Measurements from ENCODE around the gene ZNF341. TPM values are rescaled to one million over a fixed set of nuclear protein-coding genes. Genes with fewer than 3 reads are reported as not detected.

Gene ZNF341
- total RNA-seq, 1 donor from 2014 or later: 3.3 TPM

DNA sequence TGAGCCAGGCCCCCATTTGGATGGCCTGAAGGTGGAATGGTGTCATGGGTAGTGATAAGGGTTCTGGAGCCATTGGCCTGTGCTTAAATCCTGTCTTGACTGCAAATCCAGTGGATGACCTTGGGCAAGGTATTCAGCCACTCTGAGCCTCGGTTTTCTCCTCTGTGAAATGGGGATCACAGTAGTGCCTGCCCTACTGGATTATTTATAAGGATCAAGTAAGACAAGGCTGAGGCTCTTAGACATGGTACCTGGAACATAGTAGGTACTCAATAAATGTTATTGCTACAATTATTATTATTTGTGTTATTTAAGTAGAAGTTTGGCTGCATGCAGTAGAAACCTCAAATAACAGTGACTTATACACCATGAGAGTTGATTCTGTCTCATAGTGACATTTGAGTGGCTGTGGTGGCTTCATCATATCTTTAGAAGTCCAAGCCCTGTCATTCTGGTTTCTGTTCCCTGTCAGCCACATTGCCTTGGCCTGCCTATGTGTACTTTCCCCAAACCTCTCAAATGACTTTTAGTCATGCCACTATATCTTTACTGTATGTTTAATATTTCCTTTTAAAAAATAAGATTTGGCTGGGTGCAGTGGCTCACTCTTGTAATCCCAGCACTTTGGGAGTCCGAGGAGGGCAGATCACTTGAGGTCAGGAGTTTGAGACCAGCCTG lies 41.8 kb downstream of the ZNF341 start:
- no peaks in the 10 kb centered on the region for H3K9me3 Mint-ChIP-seq (ENCODE audit: unreplicated experiment)
- no peak overlapping the region for H3K27ac Mint-ChIP-seq (ENCODE audit: unreplicated experiment)
- H3K27me3 Mint-ChIP-seq (ENCODE audit: unreplicated experiment): peaks cover 2% of the 10 kb centered on the region
- H3K4me3 Mint-ChIP-seq (ENCODE audit: unreplicated experiment): no peak overlapping the region
- no peak for DNase-seq
- peaks cover 5% of the 10 kb centered on the region for H3K4me1 Mint-ChIP-seq (ENCODE audit: low read depth, unreplicated experiment)
- no peaks in the 10 kb centered on the region for H3K36me3 Mint-ChIP-seq (ENCODE audit: unreplicated experiment)
- TF ChIP-seq, protein P1, sequence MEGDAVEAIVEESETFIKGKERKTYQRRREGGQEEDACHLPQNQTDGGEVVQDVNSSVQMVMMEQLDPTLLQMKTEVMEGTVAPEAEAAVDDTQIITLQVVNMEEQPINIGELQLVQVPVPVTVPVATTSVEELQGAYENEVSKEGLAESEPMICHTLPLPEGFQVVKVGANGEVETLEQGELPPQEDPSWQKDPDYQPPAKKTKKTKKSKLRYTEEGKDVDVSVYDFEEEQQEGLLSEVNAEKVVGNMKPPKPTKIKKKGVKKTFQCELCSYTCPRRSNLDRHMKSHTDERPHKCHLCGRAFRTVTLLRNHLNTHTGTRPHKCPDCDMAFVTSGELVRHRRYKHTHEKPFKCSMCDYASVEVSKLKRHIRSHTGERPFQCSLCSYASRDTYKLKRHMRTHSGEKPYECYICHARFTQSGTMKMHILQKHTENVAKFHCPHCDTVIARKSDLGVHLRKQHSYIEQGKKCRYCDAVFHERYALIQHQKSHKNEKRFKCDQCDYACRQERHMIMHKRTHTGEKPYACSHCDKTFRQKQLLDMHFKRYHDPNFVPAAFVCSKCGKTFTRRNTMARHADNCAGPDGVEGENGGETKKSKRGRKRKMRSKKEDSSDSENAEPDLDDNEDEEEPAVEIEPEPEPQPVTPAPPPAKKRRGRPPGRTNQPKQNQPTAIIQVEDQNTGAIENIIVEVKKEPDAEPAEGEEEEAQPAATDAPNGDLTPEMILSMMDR (IDR thresholded peaks at IDR 0.05; ENCODE audit: partially characterized antibody, unreplicated experiment): no peak

- Mint-ChIP-seq H3K4me1 (ENCODE audit: low read depth, unreplicated experiment) (no peaks in the 10 kb centered on the region), H3K27me3 (ENCODE audit: unreplicated experiment) (peaks cover 8% of the 10 kb centered on the region), H3K4me3 (ENCODE audit: unreplicated experiment) (no peak overlapping the region), H3K27ac (ENCODE audit: unreplicated experiment) (no peak overlapping the region), H3K9me3 (ENCODE audit: unreplicated experiment) (no peaks in the 10 kb centered on the region), H3K36me3 (ENCODE audit: unreplicated experiment) (no peaks in the 10 kb centered on the region)
- TF ChIP-seq, protein P1 (IDR thresholded peaks at IDR 0.05; ENCODE audit: partially characterized antibody, unreplicated experiment): no peak
- DNase-seq: no peak
Observed at GRCh38 chr20:33777816-33778215, 46.0 kb downstream of the ZNF341 start.

DNA sequence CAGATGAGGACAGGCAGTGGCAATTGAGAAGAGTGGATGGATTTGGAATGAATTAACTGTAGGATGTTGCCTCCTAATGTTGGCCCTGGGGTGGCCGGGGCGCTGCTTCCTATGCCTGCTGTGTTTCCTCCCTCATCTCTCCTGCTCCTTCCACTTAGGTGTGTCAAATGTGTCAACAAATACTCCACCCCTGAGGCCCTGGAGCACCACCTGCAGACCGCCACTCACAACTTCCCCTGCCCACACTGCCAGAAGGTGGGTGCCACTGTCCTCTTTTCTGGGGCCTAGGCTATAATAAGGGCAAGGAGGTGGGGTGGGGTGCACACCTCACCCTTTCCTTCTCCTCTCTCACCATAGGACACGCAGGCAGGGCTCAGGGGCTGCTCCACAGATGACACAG lies 49.3 kb downstream of the ZNF341 start:
- Mint-ChIP-seq H3K27ac (ENCODE audit: unreplicated experiment) (no peak overlapping the region), H3K4me3 (ENCODE audit: unreplicated experiment) (no peak overlapping the region)

GRCh38 chr20:33781945-33782344 lies 50.1 kb downstream of the ZNF341 start:
- H3K27me3 Mint-ChIP-seq (ENCODE audit: unreplicated experiment): peaks cover 8% of the 10 kb centered on the region
- H3K9me3 Mint-ChIP-seq (ENCODE audit: unreplicated experiment): peaks cover 2% of the 10 kb centered on the region
- no peak overlapping the region for H3K27ac Mint-ChIP-seq (ENCODE audit: unreplicated experiment)
- no peak for DNase-seq
- no peak overlapping the region for H3K4me3 Mint-ChIP-seq (ENCODE audit: unreplicated experiment)
- H3K4me1 Mint-ChIP-seq (ENCODE audit: low read depth, unreplicated experiment): no peaks in the 10 kb centered on the region
- no peaks in the 10 kb centered on the region for H3K36me3 Mint-ChIP-seq (ENCODE audit: unreplicated experiment)
- TF ChIP-seq, protein P1 (IDR thresholded peaks at IDR 0.05; ENCODE audit: partially characterized antibody, unreplicated experiment): no peak

More for the DNA sequence above, 49.3 kb downstream of the ZNF341 start:
- H3K4me1 Mint-ChIP-seq (ENCODE audit: low read depth, unreplicated experiment): no peaks in the 10 kb centered on the region
- TF ChIP-seq, protein P1 (IDR thresholded peaks at IDR 0.05; ENCODE audit: partially characterized antibody, unreplicated experiment): no peak
- no peak for DNase-seq
- peaks cover 8% of the 10 kb centered on the region for H3K27me3 Mint-ChIP-seq (ENCODE audit: unreplicated experiment)
- H3K9me3 Mint-ChIP-seq (ENCODE audit: unreplicated experiment): peaks cover 2% of the 10 kb centered on the region
- no peaks in the 10 kb centered on the region for H3K36me3 Mint-ChIP-seq (ENCODE audit: unreplicated experiment)

GRCh38 chr20:33783256-33783655 lies 51.5 kb downstream of the ZNF341 start:
- Mint-ChIP-seq H3K36me3 (ENCODE audit: unreplicated experiment) (no peaks in the 10 kb centered on the region), H3K4me1 (ENCODE audit: low read depth, unreplicated experiment) (no peaks in the 10 kb centered on the region), H3K9me3 (ENCODE audit: unreplicated experiment) (peaks cover 2% of the 10 kb centered on the region), H3K4me3 (ENCODE audit: unreplicated experiment) (no peak overlapping the region), H3K27ac (ENCODE audit: unreplicated experiment) (no peak overlapping the region), H3K27me3 (ENCODE audit: unreplicated experiment) (peaks cover 8% of the 10 kb centered on the region)
- no peak for DNase-seq
- TF ChIP-seq, protein P1 (IDR thresholded peaks at IDR 0.05; ENCODE audit: partially characterized antibody, unreplicated experiment): no peak
